ENCODE data around the gene VPS13D.

- TF ChIP-seq TAF1 (IDR thresholded peaks at IDR 0.05; ENCODE audit: low read depth) = no peak
- TF ChIP-seq ZBTB7A (IDR thresholded peaks at IDR 0.05; ENCODE audit: low read depth) = no peak
- TF ChIP-seq EP300 (IDR thresholded peaks at IDR 0.05; ENCODE audit: borderline replicate concordance) = no peak
- TF ChIP-seq YY1 (IDR thresholded peaks at IDR 0.05; ENCODE audit: low read depth) = no peak
- no peak for TF ChIP-seq TEAD4 (IDR thresholded peaks at IDR 0.05)
- TF ChIP-seq REST (IDR thresholded peaks at IDR 0.05; ENCODE audit: low read depth) = no peak
- TF ChIP-seq CEBPB (IDR thresholded peaks at IDR 0.05) = no peak
Measured at GRCh38 chr1:12412439-12412838, 182.6 kb downstream of the VPS13D start.
